Panc1 (cell line): ENCODE data around the gene SBF1.

Source experiments
- CTCF ChIP-seq: fragments of 450-650 bp; IDR thresholded peaks from 2 replicates; pipeline ENCODE4 v1.5.1; 2017; ENCODE audit warnings: mild to moderate bottlenecking
- POLR2AphosphoS5 ChIP-seq: IDR thresholded peaks from 2 replicates; pipeline ENCODE4 v1.6.1; 2012; ENCODE audit warnings: mild to moderate bottlenecking, low read depth, low read length, moderate library complexity
- REST ChIP-seq, 2 experiments: IDR thresholded peaks; 2 replicates each; pipeline ENCODE4 v1.6.1; 2011 to 2012; ENCODE audit warnings: low read depth in 2 of 2, control low read depth in 1 of 2, low read length in 1 of 2, mild to moderate bottlenecking in 1 of 2, moderate library complexity in 1 of 2; ENCODE audit not compliant: insufficient read depth in 1 of 2
- TCF7L2 ChIP-seq: IDR thresholded peaks from 2 replicates; pipeline ENCODE4 v1.6.1; 2011; ENCODE audit warnings: mild to moderate bottlenecking, low read depth, low read length, inconsistent platforms

- TF ChIP-seq CTCF (no peak), POLR2AphosphoS5 (no peak), REST (IDR thresholded peaks at IDR 0.05; ENCODE audit: insufficient read depth in 1 of 2, low read depth in 2 of 2, low read length in 1 of 2) (no peak), TCF7L2 (no peak)
Measured at GRCh38 chr22:50434849-50435248, 40.0 kb downstream of the SBF1 start.
